HUES6 (cell line): ENCODE measurements around the gene MALRD1.

Experiments used
- H3K27ac ChIP-seq: 2 replicates; pipeline ENCODE4 v1.7.0; 2013; ENCODE audit warnings: low read depth, mild to moderate bottlenecking, low read length, inconsistent platforms
- H3K27me3 ChIP-seq: 2 replicates; pipeline ENCODE4 v1.6.1; 2013; ENCODE audit warnings: low read length; ENCODE audit not compliant: control insufficient read depth, insufficient read depth
- H3K36me3 ChIP-seq: 2 replicates; pipeline ENCODE4 v1.6.1; 2013; ENCODE audit warnings: low read length; ENCODE audit not compliant: control insufficient read depth, insufficient read depth
- H3K4me1 ChIP-seq: 2 replicates; pipeline ENCODE4 v1.6.1; 2013; ENCODE audit warnings: low read length; ENCODE audit not compliant: control insufficient read depth, insufficient read depth
- H3K4me3 ChIP-seq: 2 replicates; pipeline ENCODE4 v1.5.1; 2013; ENCODE audit warnings: low read depth, low read length
- H3K9ac ChIP-seq: one replicate; pipeline ENCODE4 v1.6.1; 2013; ENCODE audit warnings: mild to moderate bottlenecking, low read length
- H3K9me3 ChIP-seq: 2 replicates; pipeline ENCODE4 v1.6.1; 2013; ENCODE audit warnings: low read depth, low read length; ENCODE audit not compliant: control insufficient read depth, insufficient read depth

The MALRD1 gene

DNA sequence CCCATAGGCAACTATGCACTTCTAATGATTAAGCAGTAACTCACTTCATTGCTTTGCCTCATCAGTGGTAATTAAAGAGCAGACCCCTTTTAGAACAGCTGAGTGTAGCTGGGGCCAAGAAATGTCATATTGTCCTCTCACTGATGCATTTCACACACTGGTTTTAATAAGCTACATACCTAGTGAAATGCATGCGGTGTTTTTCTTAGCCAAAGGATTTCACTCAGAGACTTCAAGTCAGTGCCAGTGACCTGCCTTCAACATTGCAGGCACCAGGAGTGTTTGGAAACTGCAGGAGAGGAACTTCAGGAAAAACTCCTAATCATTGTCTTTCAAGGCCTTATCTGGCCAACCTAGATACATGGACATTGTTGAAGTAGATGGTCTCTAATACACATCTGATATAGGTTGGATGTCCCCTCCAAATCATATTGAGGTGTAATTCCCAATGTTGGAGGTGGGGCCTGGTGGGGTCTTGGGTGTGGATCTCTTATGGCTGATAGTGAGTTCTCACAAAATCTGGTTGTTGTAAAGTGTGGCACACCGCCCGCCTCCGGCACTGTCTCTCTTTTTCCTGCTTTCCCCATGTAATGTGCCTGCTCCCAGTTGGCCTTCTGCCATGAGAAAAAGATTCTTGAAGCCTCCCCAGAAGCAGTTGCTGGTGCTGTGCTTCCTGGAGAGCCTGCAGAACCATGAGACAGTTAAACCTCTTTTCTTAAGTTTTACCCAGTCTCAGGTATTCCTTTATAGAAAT, 515.0 kb downstream of the MALRD1 start:
- H3K9me3 ChIP-seq: no peaks in the 10 kb centered on the region
- H3K4me1 ChIP-seq: no peaks in the 10 kb centered on the region
- no peak overlapping the region for H3K4me3 ChIP-seq
- H3K36me3 ChIP-seq: no peaks in the 10 kb centered on the region
- no peak overlapping the region for H3K27ac ChIP-seq
- no peaks in the 10 kb centered on the region for H3K27me3 ChIP-seq
- no peak overlapping the region for H3K9ac ChIP-seq

GRCh38 chr10:19570120-19570519, 521.5 kb downstream of the MALRD1 start:
- Histone ChIP-seq H3K4me1 (no peaks in the 10 kb centered on the region), H3K27ac (no peak overlapping the region), H3K27me3 (no peaks in the 10 kb centered on the region), H3K4me3 (no peak overlapping the region), H3K9ac (no peak overlapping the region), H3K36me3 (no peaks in the 10 kb centered on the region), H3K9me3 (no peaks in the 10 kb centered on the region)

DNA sequence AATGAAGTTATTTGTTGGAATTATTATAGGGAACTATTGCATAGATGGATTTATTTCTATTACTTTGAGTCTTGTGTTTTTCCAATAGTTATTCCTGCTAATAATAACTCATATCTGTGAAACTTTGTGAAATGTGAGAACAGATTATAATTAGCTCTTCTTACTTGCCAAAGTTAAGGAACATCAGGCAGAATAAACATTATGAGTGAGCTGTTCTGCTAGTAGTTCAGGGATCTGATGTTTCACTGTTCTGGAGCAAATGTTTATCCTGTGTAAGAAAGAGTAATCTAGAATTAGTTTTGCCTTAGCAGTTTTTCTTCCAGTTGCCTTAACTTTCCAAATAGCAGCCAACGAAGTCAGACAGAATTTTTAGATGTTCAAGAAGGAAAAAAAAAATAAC, 522.4 kb downstream of the MALRD1 start:
- Histone ChIP-seq H3K27me3 (no peaks in the 10 kb centered on the region), H3K9me3 (no peaks in the 10 kb centered on the region), H3K4me1 (no peaks in the 10 kb centered on the region), H3K4me3 (no peak overlapping the region), H3K27ac (no peak overlapping the region), H3K36me3 (no peaks in the 10 kb centered on the region), H3K9ac (no peak overlapping the region)

GRCh38 chr10:19572056-19572455, 523.5 kb downstream of the MALRD1 start:
- Histone ChIP-seq H3K36me3 (no peaks in the 10 kb centered on the region), H3K4me1 (no peaks in the 10 kb centered on the region), H3K4me3 (no peak overlapping the region), H3K27ac (no peak overlapping the region), H3K9ac (no peak overlapping the region), H3K27me3 (no peaks in the 10 kb centered on the region), H3K9me3 (no peaks in the 10 kb centered on the region)

- H3K27ac ChIP-seq: no peak overlapping the region
- no peak overlapping the region for H3K9ac ChIP-seq
- H3K4me1 ChIP-seq: no peaks in the 10 kb centered on the region
- H3K36me3 ChIP-seq: no peaks in the 10 kb centered on the region
- no peaks in the 10 kb centered on the region for H3K9me3 ChIP-seq
- H3K27me3 ChIP-seq: no peaks in the 10 kb centered on the region
- H3K4me3 ChIP-seq: no peak overlapping the region
These were observed 528.0 kb downstream of the MALRD1 start for GRCh38 chr10:19576576-19576975.

DNA sequence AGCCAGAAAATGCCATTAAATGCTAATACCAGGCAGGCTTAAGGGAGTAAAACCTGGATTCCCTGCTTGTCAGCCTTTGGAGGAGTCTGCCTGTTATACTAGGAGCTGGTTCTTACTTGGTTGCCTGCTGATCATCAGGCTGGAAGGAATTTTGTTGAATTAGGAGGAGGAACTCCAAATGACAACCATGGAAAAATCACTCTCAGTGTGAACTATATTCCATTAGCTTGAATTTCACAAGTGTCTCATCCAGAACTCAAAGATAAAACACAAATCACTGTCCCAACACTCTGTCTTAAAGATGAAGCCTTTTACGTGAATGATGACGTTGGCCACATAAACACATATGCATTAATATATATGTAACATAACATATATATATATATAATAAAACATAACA, 528.8 kb downstream of the MALRD1 start:
- Histone ChIP-seq H3K36me3 (no peaks in the 10 kb centered on the region), H3K4me1 (no peaks in the 10 kb centered on the region), H3K9ac (no peak overlapping the region), H3K27me3 (no peaks in the 10 kb centered on the region), H3K4me3 (no peak overlapping the region), H3K27ac (no peak overlapping the region), H3K9me3 (no peaks in the 10 kb centered on the region)

DNA sequence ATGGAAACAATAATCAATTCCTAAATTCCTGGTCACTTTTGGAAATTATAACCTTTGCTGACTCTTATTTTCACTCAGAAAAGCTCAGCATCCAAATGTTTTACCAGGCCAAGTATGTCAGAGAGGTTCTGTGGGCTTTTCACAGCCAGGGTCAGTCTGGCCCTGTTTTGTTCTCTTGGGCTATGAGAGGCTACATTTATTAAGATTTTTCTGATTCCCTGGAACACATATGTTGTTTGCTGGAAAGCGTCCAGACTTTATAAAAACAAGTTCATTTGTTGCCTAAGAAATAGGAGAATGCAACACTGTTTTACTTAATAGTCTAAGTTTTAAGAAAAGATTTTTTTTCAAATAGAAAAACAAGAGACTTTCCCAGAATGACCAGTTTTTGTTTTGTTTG, 529.2 kb downstream of the MALRD1 start:
- Histone ChIP-seq H3K27me3 (no peaks in the 10 kb centered on the region), H3K9ac (no peak overlapping the region), H3K4me1 (no peaks in the 10 kb centered on the region), H3K36me3 (no peaks in the 10 kb centered on the region), H3K9me3 (no peaks in the 10 kb centered on the region), H3K27ac (no peak overlapping the region), H3K4me3 (no peak overlapping the region)

GRCh38 chr10:19578571-19578970, 530.0 kb downstream of the MALRD1 start:
- H3K27me3 ChIP-seq: no peaks in the 10 kb centered on the region

DNA sequence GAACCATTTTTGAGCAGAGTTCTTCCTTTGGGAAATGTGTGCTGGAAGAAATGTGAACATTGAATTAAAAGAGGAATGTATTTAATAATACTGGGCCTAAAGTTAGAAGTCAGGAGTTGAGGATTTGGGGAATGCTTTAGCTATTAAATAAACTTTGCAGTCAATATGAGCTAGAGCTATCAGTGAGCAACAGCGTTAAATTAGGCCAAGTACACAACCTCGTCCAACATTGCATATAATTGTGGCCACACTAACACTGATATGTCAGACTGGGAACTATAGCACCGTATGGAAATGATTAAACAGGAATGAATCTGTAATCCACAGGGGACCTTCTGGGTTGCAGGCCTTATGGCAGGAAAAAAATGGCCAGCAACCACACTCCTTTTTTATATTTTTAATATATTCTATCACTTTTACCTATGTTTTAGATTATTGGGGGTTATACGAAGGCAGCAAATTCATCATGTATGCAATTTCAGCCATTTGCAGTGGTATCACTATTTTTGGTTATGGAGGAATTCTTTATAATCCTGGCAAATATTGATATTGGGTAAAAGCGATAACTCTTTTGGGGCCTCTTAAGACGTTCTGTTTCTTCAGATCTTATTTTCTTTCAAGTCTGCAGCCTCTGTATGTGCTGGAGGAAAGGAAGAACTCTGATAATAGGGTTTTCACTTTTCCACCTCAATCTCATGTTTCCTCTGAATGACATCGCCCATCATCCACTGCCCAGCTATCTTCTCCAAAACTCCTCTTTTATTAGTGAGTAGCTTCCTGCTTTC, 531.4 kb downstream of the MALRD1 start:
- no peak overlapping the region for H3K9ac ChIP-seq
- no peak overlapping the region for H3K4me3 ChIP-seq
- no peaks in the 10 kb centered on the region for H3K9me3 ChIP-seq
- H3K27ac ChIP-seq: no peak overlapping the region
- no peaks in the 10 kb centered on the region for H3K36me3 ChIP-seq
- H3K4me1 ChIP-seq: no peaks in the 10 kb centered on the region
- H3K27me3 ChIP-seq: no peaks in the 10 kb centered on the region

More at GRCh38 chr10:19578571-19578970, 530.0 kb downstream of the MALRD1 start:
- Histone ChIP-seq H3K27ac (no peak overlapping the region), H3K4me1 (no peaks in the 10 kb centered on the region), H3K9me3 (no peaks in the 10 kb centered on the region), H3K9ac (no peak overlapping the region), H3K36me3 (no peaks in the 10 kb centered on the region), H3K4me3 (no peak overlapping the region)

GRCh38 chr10:19580691-19581090, 532.1 kb downstream of the MALRD1 start:
- no peaks in the 10 kb centered on the region for H3K36me3 ChIP-seq
- no peak overlapping the region for H3K27ac ChIP-seq
- no peaks in the 10 kb centered on the region for H3K27me3 ChIP-seq
- no peak overlapping the region for H3K9ac ChIP-seq
- H3K4me1 ChIP-seq: no peaks in the 10 kb centered on the region
- H3K4me3 ChIP-seq: no peak overlapping the region
- H3K9me3 ChIP-seq: no peaks in the 10 kb centered on the region

DNA sequence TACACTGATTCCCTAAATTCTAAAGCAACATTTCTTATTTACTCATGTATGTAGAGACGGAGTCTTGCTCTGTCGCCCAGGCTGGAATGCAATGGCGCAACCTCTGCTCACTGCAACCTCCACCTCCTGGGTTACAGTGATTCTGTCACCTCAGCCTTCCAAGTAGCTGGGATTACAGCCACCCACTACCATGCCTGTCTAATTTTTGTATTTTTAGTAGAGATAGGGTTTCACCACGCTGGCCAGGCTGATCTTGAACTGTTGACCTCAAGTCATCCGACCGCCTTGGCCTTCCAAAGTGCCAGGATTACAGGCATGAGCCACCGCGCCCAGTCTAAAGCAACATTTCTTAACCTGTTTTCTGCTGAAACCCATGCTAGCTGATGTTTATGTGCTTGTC, 540.0 kb downstream of the MALRD1 start:
- Histone ChIP-seq H3K9ac (no peak overlapping the region), H3K9me3 (peaks cover 8% of the 10 kb centered on the region), H3K36me3 (no peaks in the 10 kb centered on the region), H3K4me3 (no peak overlapping the region), H3K27me3 (no peaks in the 10 kb centered on the region), H3K4me1 (no peaks in the 10 kb centered on the region), H3K27ac (no peak overlapping the region)
